Measurements from ENCODE around the gene CKAP2. TPM values are rescaled to one million over a fixed set of nuclear protein-coding genes. Genes with fewer than 3 reads are reported as not detected.
"Not testable (repeated sequence)": the region's sequence is repeated elsewhere in the genome, so short reads cannot be mapped to it uniquely, and the experiment has no call there.

The CKAP2 gene
- polyA plus RNA-seq, 2 of the 4 experiments (the other 2 are of a cell fraction) = 24.5 to 30.5 TPM

GRCh38 chr13:52468487-52468886 lies 13.2 kb downstream of the CKAP2 start:
- H3K4me3 ChIP-seq; DNase-seq (ENCODE audit: low read depth in 1 of 2, low spot score in 1 of 2); H3K4me2 ChIP-seq; H3K4me1 ChIP-seq; H3K9me3 ChIP-seq; FAIRE-seq; ATAC-seq; H3K27ac ChIP-seq; POLR2A ChIA-PET: not testable (repeated sequence)
- CTCF ChIA-PET = interaction anchor here (0.5 kb wide), 1 partner anchor 258 kb away, joined by 5 read pairs; no protein-coding TSS in a partner anchor
- WGBS (ENCODE audit: missing lambda C conversion rate) = 94% methylated on average over 2 of the region's 2 CpGs
- 0 out of 2 replicates have a peak, but pooled peaks have one; percentile 11 for TF ChIP-seq KDM1A (IDR thresholded peaks at IDR 0.05; ENCODE audit: low read depth)

DNA sequence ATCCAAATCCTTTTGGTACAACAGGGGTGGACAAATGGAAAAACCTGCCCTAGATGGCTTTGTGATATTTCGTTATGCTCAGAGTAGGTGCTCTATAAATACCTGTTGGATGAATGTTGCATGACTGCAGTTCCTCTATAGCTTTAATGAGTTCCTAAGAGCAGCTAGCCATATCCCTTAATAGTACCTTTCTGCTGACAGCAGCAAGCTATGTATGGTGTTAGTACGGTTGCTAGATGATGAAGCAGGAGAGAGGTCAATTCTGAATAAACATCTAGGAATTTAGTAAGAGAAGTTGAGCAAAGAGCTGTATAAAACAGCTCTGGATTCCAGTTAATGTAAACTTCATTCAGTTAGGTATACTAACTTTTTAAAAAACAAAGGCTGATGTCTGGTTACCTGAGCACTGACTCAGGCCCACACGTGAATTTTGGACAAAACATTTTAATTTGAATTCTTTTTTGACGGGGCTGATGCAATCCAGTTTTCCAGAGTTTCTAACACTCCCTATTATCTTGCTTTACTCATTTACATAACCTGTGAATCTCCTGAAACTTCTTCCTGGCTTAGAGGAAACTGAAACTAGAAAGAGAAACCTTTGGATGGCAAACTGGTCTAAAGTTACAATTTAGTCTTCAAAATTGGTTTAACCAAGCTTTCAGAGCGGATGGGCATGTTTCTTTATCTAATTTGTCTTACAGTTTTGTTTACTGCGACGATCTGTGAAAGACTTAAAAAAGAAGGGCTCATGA lies 25.6 kb downstream of the CKAP2 start:
- ATAC-seq; H3K27ac ChIP-seq; H3K4me3 ChIP-seq; CTCF ChIA-PET; H3K9me3 ChIP-seq; DNase-seq (ENCODE audit: low read depth in 1 of 2, low spot score in 1 of 2); H3K4me1 ChIP-seq; H3K4me2 ChIP-seq; POLR2A ChIA-PET: not testable (repeated sequence)
- FAIRE-seq = peak; percentile 68
- 78% methylated on average over 6 of the region's 7 CpGs for WGBS (ENCODE audit: missing lambda C conversion rate)

GRCh38 chr13:52487078-52487477 lies 31.8 kb downstream of the CKAP2 start:
- H3K4me3 ChIP-seq; DNase-seq (ENCODE audit: low read depth in 1 of 2, low spot score in 1 of 2); POLR2A ChIA-PET; H3K27ac ChIP-seq; H3K9me3 ChIP-seq; H3K4me1 ChIP-seq; CTCF ChIA-PET; H3K4me2 ChIP-seq; FAIRE-seq; ATAC-seq: not testable (repeated sequence)
- WGBS (ENCODE audit: missing lambda C conversion rate) = 6% methylated on average over 2 of the region's 2 CpGs

DNA sequence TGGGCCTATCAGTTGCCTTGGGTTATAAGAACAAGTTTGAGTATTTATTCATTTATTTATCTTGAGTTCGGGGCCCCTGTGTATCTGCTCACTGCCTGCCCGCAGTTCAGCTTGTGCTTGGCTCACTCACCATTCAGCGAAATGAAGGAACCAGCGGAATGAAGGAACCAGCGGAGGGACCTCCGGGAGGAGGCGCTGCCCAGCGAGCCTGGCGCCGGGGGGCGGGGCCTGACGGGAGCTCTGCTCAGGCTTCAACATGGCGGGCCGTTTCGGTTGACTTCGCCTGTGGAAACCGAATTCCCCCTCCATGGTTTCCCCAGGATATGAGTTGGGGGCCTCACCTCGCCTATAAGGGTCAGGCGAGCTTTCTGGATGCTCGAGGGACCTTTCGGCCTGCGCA lies 33.5 kb downstream of the CKAP2 start:
- POLR2A ChIA-PET, CTCF ChIA-PET: not testable (repeated sequence)
- no CpG with 5 or more reads among the region's 22 CpGs for WGBS (ENCODE audit: missing lambda C conversion rate)

GRCh38 chr13:52491015-52491414 lies 35.7 kb downstream of the CKAP2 start:
- FAIRE-seq; H3K27ac ChIP-seq; H3K4me3 ChIP-seq; H3K9me3 ChIP-seq; ATAC-seq; H3K4me1 ChIP-seq; CTCF ChIA-PET; POLR2A ChIA-PET; H3K4me2 ChIP-seq; DNase-seq (ENCODE audit: low read depth in 1 of 2, low spot score in 1 of 2): not testable (repeated sequence)
- WGBS (ENCODE audit: missing lambda C conversion rate) = 19% methylated on average over 2 of the region's 5 CpGs

More for the DNA sequence above, 33.5 kb downstream of the CKAP2 start:
- not testable (repeated sequence) for ATAC-seq; FAIRE-seq; H3K27ac ChIP-seq; H3K4me2 ChIP-seq; H3K9me3 ChIP-seq; DNase-seq (ENCODE audit: low read depth in 1 of 2, low spot score in 1 of 2); H3K4me3 ChIP-seq; H3K4me1 ChIP-seq

DNA sequence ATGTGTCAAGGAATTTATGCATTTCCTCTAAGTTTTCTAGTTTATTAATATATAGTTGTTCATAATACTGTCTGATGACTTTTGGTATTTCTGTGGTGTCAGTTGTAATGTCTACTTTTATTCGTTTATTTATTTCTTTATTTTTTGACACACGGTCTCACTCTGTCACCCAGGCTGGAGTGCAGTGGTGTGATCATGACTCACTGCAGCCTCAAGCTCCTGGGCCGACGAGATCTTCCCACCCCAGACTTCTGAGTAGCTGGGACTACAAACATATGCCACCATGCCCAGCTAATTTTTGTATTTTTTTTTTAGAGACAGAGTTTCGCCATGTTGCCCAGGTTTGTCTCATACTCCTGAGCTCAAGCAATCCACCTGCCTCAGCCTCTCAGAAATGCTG lies 39.0 kb downstream of the CKAP2 start:
- POLR2A ChIA-PET; DNase-seq (ENCODE audit: low read depth in 1 of 2, low spot score in 1 of 2); H3K4me3 ChIP-seq; H3K4me1 ChIP-seq; CTCF ChIA-PET; FAIRE-seq; H3K9me3 ChIP-seq; H3K27ac ChIP-seq; ATAC-seq; H3K4me2 ChIP-seq: not testable (repeated sequence)
- 31% methylated on average over 5 of the region's 5 CpGs for WGBS (ENCODE audit: missing lambda C conversion rate)

DNA sequence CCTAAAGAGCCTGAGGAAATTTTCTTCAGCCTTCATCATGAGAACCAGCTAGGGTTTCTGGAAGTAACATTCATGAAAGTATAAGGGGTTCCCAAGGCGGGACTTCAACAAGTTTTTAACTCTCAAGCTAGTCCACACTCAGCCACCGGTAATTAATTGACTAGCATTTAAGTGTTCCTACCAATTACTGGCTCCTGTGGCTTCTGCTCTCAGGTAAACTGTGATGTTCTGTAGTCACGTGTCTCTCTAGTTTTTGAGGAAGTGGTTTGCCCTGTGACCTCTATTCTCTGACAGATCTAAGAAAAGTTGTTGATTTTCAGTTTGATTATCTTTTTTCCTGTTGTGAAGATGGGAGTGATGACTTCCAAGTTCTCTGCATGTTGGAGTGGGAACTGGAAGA lies 42.7 kb downstream of the CKAP2 start:
- WGBS (ENCODE audit: missing lambda C conversion rate) = 6% methylated on average over 3 of the region's 3 CpGs

GRCh38 chr13:52502277-52502676 lies 47.0 kb downstream of the CKAP2 start:
- H3K9me3 ChIP-seq, H3K4me1 ChIP-seq, ATAC-seq, FAIRE-seq, CTCF ChIA-PET, H3K4me2 ChIP-seq, POLR2A ChIA-PET, H3K27ac ChIP-seq, H3K4me3 ChIP-seq: not testable (repeated sequence)
- peak in 1 of 2 experiments; percentile 0 for DNase-seq (ENCODE audit: low read depth in 1 of 2, low spot score in 1 of 2)
- WGBS (ENCODE audit: missing lambda C conversion rate) = 17% methylated on average over 7 of the region's 7 CpGs

More for the DNA sequence above, 42.7 kb downstream of the CKAP2 start:
- POLR2A ChIA-PET; FAIRE-seq; H3K4me1 ChIP-seq; H3K4me3 ChIP-seq; DNase-seq (ENCODE audit: low read depth in 1 of 2, low spot score in 1 of 2); ATAC-seq; H3K9me3 ChIP-seq; CTCF ChIA-PET; H3K4me2 ChIP-seq; H3K27ac ChIP-seq: not testable (repeated sequence)

GRCh38 chr13:52505843-52506242 lies 50.6 kb downstream of the CKAP2 start:
- H3K27ac ChIP-seq; FAIRE-seq; DNase-seq (ENCODE audit: low read depth in 1 of 2, low spot score in 1 of 2); H3K4me2 ChIP-seq; H3K9me3 ChIP-seq; POLR2A ChIA-PET; H3K4me3 ChIP-seq; H3K4me1 ChIP-seq; ATAC-seq; CTCF ChIA-PET: not testable (repeated sequence)
- no CpG with 5 or more reads among the region's 1 CpG for WGBS (ENCODE audit: missing lambda C conversion rate)

GRCh38 chr13:52509532-52509931 lies 54.3 kb downstream of the CKAP2 start:
- H3K9me3 ChIP-seq; DNase-seq (ENCODE audit: low read depth in 1 of 2, low spot score in 1 of 2); ATAC-seq; H3K4me2 ChIP-seq; H3K4me3 ChIP-seq; H3K4me1 ChIP-seq; FAIRE-seq; H3K27ac ChIP-seq; POLR2A ChIA-PET; CTCF ChIA-PET: not testable (repeated sequence)
- no CpG with 5 or more reads among the region's 6 CpGs for WGBS (ENCODE audit: missing lambda C conversion rate)

GRCh38 chr13:52510221-52510797 lies 55.0 kb downstream of the CKAP2 start:
- DNase-seq (ENCODE audit: low read depth in 1 of 2, low spot score in 1 of 2); CTCF ChIA-PET; FAIRE-seq: not testable (repeated sequence)

More at GRCh38 chr13:52510221-52510797, 55.0 kb downstream of the CKAP2 start:
- POLR2A ChIA-PET, H3K4me3 ChIP-seq, H3K4me1 ChIP-seq, H3K9me3 ChIP-seq, H3K27ac ChIP-seq, ATAC-seq, H3K4me2 ChIP-seq: not testable (repeated sequence)
- WGBS (ENCODE audit: missing lambda C conversion rate) = no CpG with 5 or more reads among the region's 3 CpGs
